ENCODE results near the gene FAM210B.

GRCh38 chr20:56350842-56351241, 7.9 kb upstream of the FAM210B start:
- no peak for TF ChIP-seq BHLHE40 (IDR thresholded peaks at IDR 0.05; ENCODE audit: low read depth, low read length)
- TF ChIP-seq POLR2A (IDR thresholded peaks at IDR 0.05; ENCODE audit: low read length) = no peak
- no peak for TF ChIP-seq CEBPB (IDR thresholded peaks at IDR 0.05)
- no peak for TF ChIP-seq CTCF (IDR thresholded peaks at IDR 0.05)
- no peak for TF ChIP-seq EP300 (IDR thresholded peaks at IDR 0.05)
- TF ChIP-seq MAX (IDR thresholded peaks at IDR 0.05) = no peak
